ENCODE measurements around the gene NAP1L4.

GRCh38 chr11:2944530-2944929, 47.6 kb downstream of the NAP1L4 start:
- TF ChIP-seq GATA3 (IDR thresholded peaks at IDR 0.05; ENCODE audit: low read depth, low read length) (no peak), GATA2 (IDR thresholded peaks at IDR 0.05; ENCODE audit: low read depth, low read length) (no peak)
